K562 (cell line): ENCODE results near the gene CASP6. TPM values are rescaled to one million over a fixed set of nuclear protein-coding genes. Genes with fewer than 3 reads are reported as not detected.

ENCODE experiments used
- ATAC-seq: fragments of 200-7000 bp; cut with Tn5 transposase; 3 replicates; pipeline ENCODE4 v1.9.1; 2020; ENCODE audit warnings: moderate library complexity
- BruUV-seq: library from RNA; stranded (reverse); fragments of 400-500 nt; replicated peaks from 2 replicates; lab custom pipeline; 2021; lab: Mats Ljungman, UMichigan
- CTCF ChIA-PET: fragments of 300-600 bp; formaldehyde crosslinking; extraction: SDS; loops from one replicate; lab custom pipeline; 2021; ENCODE audit warnings: low intra/inter-chr PET ratio; lab: Yijun Ruan, JAX
- POLR2A ChIA-PET: fragments of 300-600, 350-650 bp; sonication (Branson Sonifier 250); formaldehyde crosslinking; extraction: SDS; loops from one replicate; lab custom pipeline; 2021; ENCODE audit warnings: antibody characterized with exemption, inconsistent platforms; lab: Yijun Ruan, JAX
- DNase-seq, 4 experiments: peaks; one replicate each; pipeline versions ENCODE4 v3.0.0 to v3.0.0-alpha.2; 2011 to 2018; ENCODE audit warnings: low spot score in 3 of 4, mixed read lengths in 3 of 4; ENCODE audit errors: extremely low read depth in 1 of 4
- FAIRE-seq: peaks from 2 replicates; lab custom pipeline; 2011; peaks lifted over from hg19 to GRCh38; lab: Jason Lieb, UNC
- H2AFZ ChIP-seq: 2 replicates; pipeline ENCODE4 v1.6.0; 2011; ENCODE audit warnings: low read depth, low read length, control low read depth, inconsistent platforms
- H3K27ac ChIP-seq: fragments of 200-600 bp; 3 replicates; pipeline ENCODE4 v1.8.0; 2011; ENCODE audit warnings: low read depth, mild to moderate bottlenecking, control low read depth, inconsistent platforms, low read length, moderate library complexity, mixed read lengths; ENCODE audit errors: extremely low read depth
- H3K27me3 ChIP-seq, 2 experiments: fragments of 300-600 bp in 1 of 2; 2 replicates in 1 of 2; 3 replicates in 1 of 2; pipeline versions ENCODE4 v1.6.0 to v1.8.0; 2011; ENCODE audit warnings: inconsistent platforms in 2 of 2, low read length in 2 of 2, mild to moderate bottlenecking in 1 of 2, mixed read lengths in 1 of 2, moderate library complexity in 1 of 2; ENCODE audit not compliant: control insufficient read depth in 2 of 2, insufficient read depth in 2 of 2
- H3K36me3 ChIP-seq: fragments of 300-600 bp; 3 replicates; pipeline ENCODE4 v1.8.0; 2011; ENCODE audit warnings: mild to moderate bottlenecking, low read length, inconsistent platforms; ENCODE audit not compliant: control insufficient read depth, insufficient read depth
- H3K4me1 ChIP-seq, 2 experiments: fragments of 200-600 bp in 1 of 2; replicated peaks in 1 of 2; 2 replicates in 1 of 2; 3 replicates in 1 of 2; pipeline versions ENCODE4 v1.5.1 to v1.8.0; 2011; ENCODE audit warnings: inconsistent platforms in 2 of 2, low read length in 2 of 2, mild to moderate bottlenecking in 1 of 2, mixed read lengths in 1 of 2, moderate library complexity in 1 of 2; ENCODE audit not compliant: control insufficient read depth in 2 of 2, insufficient read depth in 2 of 2
- H3K4me2 ChIP-seq: 2 replicates; pipeline ENCODE4 v1.6.1; 2011; ENCODE audit warnings: low read length, control low read depth, inconsistent platforms, mixed read lengths; ENCODE audit not compliant: insufficient read depth
- H3K4me3 ChIP-seq: fragments of 200-600 bp; sonication (generic), shearing (Covaris generic); 2 replicates; pipeline ENCODE4 v1.5.1; 2016; ENCODE audit warnings: control low read depth, inconsistent platforms
- H3K79me2 ChIP-seq: fragments of 200-600 bp; 3 replicates; pipeline ENCODE4 v1.8.0; 2011; ENCODE audit warnings: low read length, inconsistent platforms; ENCODE audit not compliant: control insufficient read depth, insufficient read depth
- H3K9ac ChIP-seq, 2 experiments: 2 replicates each; pipeline versions ENCODE4 v1.6.0 to v1.6.1; 2011; ENCODE audit warnings: low read depth in 2 of 2, low read length in 2 of 2, control low read depth in 1 of 2, inconsistent platforms in 1 of 2, mild to moderate bottlenecking in 1 of 2, mixed read lengths in 1 of 2; ENCODE audit not compliant: insufficient read depth in 1 of 2
- H3K9me1 ChIP-seq: one replicate; pipeline ENCODE4 v1.6.0; 2011; ENCODE audit warnings: inconsistent platforms, mild to moderate bottlenecking, low read length, moderate library complexity; ENCODE audit not compliant: control insufficient read depth, insufficient read depth
- H3K9me3 ChIP-seq: replicated peaks from 2 replicates; pipeline ENCODE4 v1.5.1; 2011; ENCODE audit warnings: low read depth, low read length, inconsistent platforms; ENCODE audit not compliant: control insufficient read depth, insufficient read depth
- H4K20me1 ChIP-seq: replicated peaks from 2 replicates; pipeline ENCODE4 v1.6.1; 2011; ENCODE audit warnings: low read length, inconsistent platforms, mixed read lengths; ENCODE audit not compliant: control insufficient read depth, insufficient read depth
- CHAMP1 ChIP-seq: fragments of 450-650 bp; IDR thresholded peaks from 2 replicates; pipeline ENCODE4 v1.6.1; 2016; ENCODE audit warnings: mild to moderate bottlenecking
- CREB5 ChIP-seq: fragments of 250-450 bp; sonication (Bioruptor Pico); IDR thresholded peaks from 2 replicates; pipeline ENCODE4 v1.5.0; 2020; ENCODE audit warnings: mild to moderate bottlenecking
- ETV5 ChIP-seq: sonication (generic); formaldehyde crosslinking; IDR thresholded peaks from 2 replicates; pipeline ENCODE4 v1.4.0; 2020; ENCODE audit warnings: low read depth, mild to moderate bottlenecking, missing genetic modification reagents
- FOXO4 ChIP-seq: fragments of 450-650 bp; formaldehyde crosslinking; IDR thresholded peaks from 2 replicates; pipeline ENCODE4 v1.4.0; 2020; ENCODE audit warnings: mild to moderate bottlenecking, moderate library complexity
- FUS ChIP-seq: fragments of 200-400 bp; formaldehyde crosslinking; optimal IDR thresholded peaks from 2 replicates; pipeline ENCODE3; 2017; ENCODE audit warnings: low read depth, low read length
- GTF2F1 ChIP-seq: IDR thresholded peaks from 2 replicates; pipeline ENCODE4 v1.6.1; 2011; ENCODE audit warnings: low read depth, low read length, improper control_type of control experiment
- HDAC2 ChIP-seq: fragments of 450-650 bp; IDR thresholded peaks from 2 replicates; pipeline ENCODE4 v1.6.1; 2016; ENCODE audit warnings: mild to moderate bottlenecking
- HMBOX1 ChIP-seq: sonication (generic); IDR thresholded peaks from 2 replicates; pipeline ENCODE4 v1.6.1; 2016
- MEIS2 ChIP-seq: fragments of 450-650 bp; IDR thresholded peaks from 2 replicates; pipeline ENCODE4 v1.6.1; 2014; ENCODE audit warnings: mild to moderate bottlenecking; ENCODE audit not compliant: partially characterized antibody
- PKNOX1 ChIP-seq: fragments of 450-650 bp; IDR thresholded peaks from 2 replicates; pipeline ENCODE4 v1.6.1; 2016
- SPI1 ChIP-seq: IDR thresholded peaks from 2 replicates; pipeline ENCODE4 v1.6.1; 2011; ENCODE audit warnings: low read depth, low read length, control low read depth, borderline replicate concordance
- ZBTB7A ChIP-seq: IDR thresholded peaks from 2 replicates; pipeline ENCODE4 v1.6.1; 2011; ENCODE audit warnings: low read depth, mild to moderate bottlenecking, low read length, moderate library complexity, borderline replicate concordance; ENCODE audit not compliant: control insufficient read depth
- ZNF77 ChIP-seq: fragments of 250-450 bp; sonication (Bioruptor Pico); IDR thresholded peaks from 2 replicates; pipeline ENCODE4 v1.5.0; 2020
- WGBS: fragments of 100-300 bp; shearing (Covaris generic); methylation state at CpG from one replicate; pipeline ENCODE4 v1.1.6; 2016; ENCODE audit warnings: low coverage, mixed read lengths; ENCODE audit not compliant: insufficient coverage; ENCODE audit errors: missing lambda C conversion rate; 5-methylcytosine and 5-hydroxymethylcytosine counted together
- in situ Hi-C: fragments of 300-500 bp; cut with MboI; formaldehyde crosslinking; loops from 4 replicates; pipeline ENCODE4 v1.15.0; 2018; ENCODE audit warnings: inconsistent platforms, mixed read lengths
- intact Hi-C: fragments of 100-400 bp; cut with micrococcal nuclease; formaldehyde crosslinking; loops from 2 replicates; pipeline ENCODE4 v1.14.2; 2022
- polyA plus RNA-seq, 8 experiments: library from polyadenylated mRNA; depleted of rRNA in 4 of 8; stranded (reverse) in 5 of 8; unstranded in 3 of 8; fragments of >200 nt; fragmentation: Nextera tagmentation in 2 of 8; fragmentation: Illumina TruSeq in 1 of 8; extraction: Ambion mirVana in 2 of 8; extraction: Trizol in 1 of 8; gene quantifications; 2 replicates each; pipeline versions ENCODE4 v1.2.1 to v1.2.3, GENCODE V29; 2011 to 2014; ENCODE audit warnings: inconsistent platforms in 1 of 8, missing spikeins in 1 of 8
- total RNA-seq, 7 experiments: library from RNA; depleted of rRNA in 6 of 7; stranded (reverse); fragments of >200 nt in 6 of 7; fragmentation: Illumina TruSeq in 2 of 7; extraction: Trizol in 2 of 7; gene quantifications; 2 replicates each; pipeline versions ENCODE4 v1.2.1 to v1.2.3, GENCODE V29; 2011 to 2021; ENCODE audit warnings: low replicate concordance in 1 of 7

The CASP6 gene
- total and polyA plus RNA-seq, 9 of the 15 experiments (the other 6 are each of a cell fraction or from before 2014, with no cell fraction given) = 20.8 to 72.7 (median 39.1) TPM

- 22% methylated on average over 11 of the region's 11 CpGs for WGBS
- no peak for FAIRE-seq
- no peaks in the 10 kb centered on the region; the same call in 1 of the 2 replicates for H4K20me1 ChIP-seq
- no peak for TF ChIP-seq ZBTB7A
- TF ChIP-seq HMBOX1 = 0 out of 2 replicates have a peak, but pooled peaks have one; percentile 44
- no peak for TF ChIP-seq FOXO4 (CRISPR knock-in tag)
- no peak for TF ChIP-seq FUS
- TF ChIP-seq CHAMP1 = no peak
- peak; percentile 50; the same call in 1 of the 2 replicates for TF ChIP-seq PKNOX1
- peak; percentile 48; the same call in 1 of the 2 replicates for TF ChIP-seq SPI1
- TF ChIP-seq CREB5 = peak; percentile 18; the same call in 1 of the 2 replicates
- TF ChIP-seq ZNF77 = 0 out of 2 replicates have a peak, but pooled peaks have one; percentile 46
- TF ChIP-seq GTF2F1 = no peak
- TF ChIP-seq MEIS2 = peak; percentile 29
- TF ChIP-seq ETV5 (CRISPR knock-in tag) = no peak
- TF ChIP-seq HDAC2 = no peak
Observed at GRCh38 chr4:109703664-109704361, 568 bp upstream of the CASP6 start.

More at GRCh38 chr4:109703664-109704361, 568 bp upstream of the CASP6 start:
- ChIA-PET CTCF (interaction anchor here (1.4 to 1.9 kb wide), 3 partner anchors 99 to 123 kb away, joined by 5 to 7 read pairs (median 7); no protein-coding TSS in a partner anchor), POLR2A (interaction anchor here (0.5 to 2.1 kb wide), 6 partner anchors 8 to 1911 kb away, joined by 3 to 6 read pairs (median 4); no protein-coding TSS in a partner anchor)
- H2AFZ ChIP-seq = peak overlapping the region; percentile 91
- H3K4me2 ChIP-seq = peak overlapping the region; percentile 85
- peaks cover 31% of the 10 kb centered on the region for H3K79me2 ChIP-seq
- H3K4me3 ChIP-seq = peak overlapping the region; percentile 80
- ATAC-seq (no peak), DNase-seq (peak in 1 of 4 experiments; percentile 16)
- intact Hi-C loops (loop anchor here (2.0 to 10.0 kb wide), 3 partner anchors 25 to 271 kb away; partner anchors contain the start of gene GAR1), in situ Hi-C loops (no loop called here)
- H3K9ac ChIP-seq = peak overlapping the region; percentile 86 to 94
- no peaks in the 10 kb centered on the region for H3K27me3 ChIP-seq
- H3K9me1 ChIP-seq = no peaks in the 10 kb centered on the region
- no TSS peak for BruUV-seq
- H3K36me3 ChIP-seq = peaks cover 29% of the 10 kb centered on the region
- no peaks in the 10 kb centered on the region for H3K9me3 ChIP-seq
- peak overlapping the region; percentile 82 for H3K27ac ChIP-seq
- H3K4me1 ChIP-seq = peaks cover 24 to 26% of the 10 kb centered on the region in 2 experiments
